Measurements from ENCODE around the gene ERLIN1. TPM values are rescaled to one million over a fixed set of nuclear protein-coding genes. Genes with fewer than 3 reads are reported as not detected.
A peak's percentile ranks its signal among the peaks of the same experiment; 100 is the strongest.

ERLIN1 gene
- polyA plus RNA-seq, 1 donor (not counting 4 experiments of a cell fraction or from before 2014, with no cell fraction given): 45.6 TPM

GRCh38 chr10:100184426-100184825 lies 1.4 kb downstream of the ERLIN1 start:
- no peak for TF ChIP-seq EZH2 (IDR thresholded peaks at IDR 0.05; ENCODE audit: low read length)
- no peak for TF ChIP-seq CTCF (optimal IDR thresholded peaks at IDR 0.05 in 1 of 3, IDR thresholded peaks at IDR 0.05 in 1 of 3, conservative IDR thresholded peaks at IDR 0.05 in 1 of 3; ENCODE audit: extremely low read depth in 1 of 3, insufficient read depth in 2 of 3, low read length in 3 of 3)
- peak overlapping the region; percentile 97 for H3K27ac ChIP-seq (ENCODE audit: control insufficient read depth, insufficient read depth, low read length)
- H3K4me1 ChIP-seq (ENCODE audit: control insufficient read depth, extremely low read depth, insufficient read depth, low read length): peaks cover 26% of the 10 kb centered on the region
- FAIRE-seq: no peak
- peaks cover 34% of the 10 kb centered on the region for H3K79me2 ChIP-seq (ENCODE audit: control insufficient read depth, insufficient read depth, low read length)
- peak overlapping the region in 2 of 3 experiments; percentile 89 to 97 for H3K4me3 ChIP-seq (ENCODE audit: control insufficient read depth in 2 of 3, extremely low read depth in 1 of 3, insufficient read depth in 2 of 3, low read depth in 1 of 3, low read length in 3 of 3)
- H2AFZ ChIP-seq (ENCODE audit: control insufficient read depth, low read length): no peak overlapping the region
- H3K9me1 ChIP-seq (ENCODE audit: control insufficient read depth, extremely low read depth, insufficient read depth, low read length): no peaks in the 10 kb centered on the region
- H3K4me2 ChIP-seq (ENCODE audit: control insufficient read depth, extremely low read depth, insufficient read depth, low read depth, low read length): peak overlapping the region; percentile 91
- no peaks in the 10 kb centered on the region for H3K27me3 ChIP-seq (ENCODE audit: control insufficient read depth, extremely low read depth, insufficient read depth, low read length)
- H3K36me3 ChIP-seq (ENCODE audit: control insufficient read depth in 2 of 2, extremely low read depth in 1 of 2, insufficient read depth in 2 of 2, low read length in 2 of 2): peaks cover 0 to 11% of the 10 kb centered on the region in 2 experiments
- no peaks in the 10 kb centered on the region for H3K9me3 ChIP-seq (ENCODE audit: control insufficient read depth, low read depth, low read length)
- no peaks in the 10 kb centered on the region for H4K20me1 ChIP-seq (ENCODE audit: control insufficient read depth, extremely low read depth, insufficient read depth, low read length)
- dilution Hi-C loops (cut with MboI; ENCODE audit: extremely low pct_ligation_motif_present, low sequenced_read_pairs): no loop called here
- peak overlapping the region; percentile 98 for H3K9ac ChIP-seq (ENCODE audit: control insufficient read depth, extremely low read depth, insufficient read depth, low read length)
- no peak for DNase-seq (ENCODE audit: low read depth, low spot score)

- Histone ChIP-seq H3K4me1 (ENCODE audit: control insufficient read depth, extremely low read depth, insufficient read depth, low read length) (peaks cover 26% of the 10 kb centered on the region), H3K9me3 (ENCODE audit: control insufficient read depth, low read depth, low read length) (no peaks in the 10 kb centered on the region), H3K27ac (ENCODE audit: control insufficient read depth, insufficient read depth, low read length) (peak overlapping the region; percentile 97), H3K4me2 (ENCODE audit: control insufficient read depth, extremely low read depth, insufficient read depth, low read depth, low read length) (peak overlapping the region; percentile 91), H3K79me2 (ENCODE audit: control insufficient read depth, insufficient read depth, low read length) (peaks cover 34% of the 10 kb centered on the region), H2AFZ (ENCODE audit: control insufficient read depth, low read length) (no peak overlapping the region), H3K4me3 (ENCODE audit: control insufficient read depth in 2 of 3, extremely low read depth in 1 of 3, insufficient read depth in 2 of 3, low read depth in 1 of 3, low read length in 3 of 3) (no peak overlapping the region), H3K36me3 (ENCODE audit: control insufficient read depth in 2 of 2, extremely low read depth in 1 of 2, insufficient read depth in 2 of 2, low read length in 2 of 2) (peaks cover 0 to 11% of the 10 kb centered on the region in 2 experiments), H3K9ac (ENCODE audit: control insufficient read depth, extremely low read depth, insufficient read depth, low read length) (no peak overlapping the region), H3K9me1 (ENCODE audit: control insufficient read depth, extremely low read depth, insufficient read depth, low read length) (no peaks in the 10 kb centered on the region), H4K20me1 (ENCODE audit: control insufficient read depth, extremely low read depth, insufficient read depth, low read length) (no peaks in the 10 kb centered on the region), H3K27me3 (ENCODE audit: control insufficient read depth, extremely low read depth, insufficient read depth, low read length) (no peaks in the 10 kb centered on the region)
- dilution Hi-C loops (cut with MboI; ENCODE audit: extremely low pct_ligation_motif_present, low sequenced_read_pairs): no loop called here
- no peak for FAIRE-seq
- no peak for TF ChIP-seq EZH2 (IDR thresholded peaks at IDR 0.05; ENCODE audit: low read length)
- TF ChIP-seq CTCF (optimal IDR thresholded peaks at IDR 0.05 in 1 of 3, IDR thresholded peaks at IDR 0.05 in 1 of 3, conservative IDR thresholded peaks at IDR 0.05 in 1 of 3; ENCODE audit: extremely low read depth in 1 of 3, insufficient read depth in 2 of 3, low read length in 3 of 3): no peak
- no peak for DNase-seq (ENCODE audit: low read depth, low spot score)
Observed at GRCh38 chr10:100183481-100183880, 2.3 kb downstream of the ERLIN1 start.

Measured in keratinocyte (primary cell).